ENCODE measurements around the gene PRDM13.
A peak's percentile ranks its signal among the peaks of the same experiment; 100 is the strongest.

Gene PRDM13

GRCh38 chr6:99604166-99605073 is 2.2 kb upstream of the PRDM13 start:
- Histone ChIP-seq H3K9me3 (ENCODE audit: control insufficient read depth, low read length) (no peaks in the 10 kb centered on the region), H3K36me3 (ENCODE audit: control insufficient read depth, insufficient read depth, low read length) (no peaks in the 10 kb centered on the region), H3K27ac (ENCODE audit: low read depth, low read length, severe bottlenecking) (no peak overlapping the region), H3K4me3 (ENCODE audit: extremely low read depth, insufficient read depth, low read length, poor library complexity, severe bottlenecking) (no peak overlapping the region), H3K4me1 (ENCODE audit: control insufficient read depth, insufficient read depth, low read length, poor library complexity, severe bottlenecking) (no peaks in the 10 kb centered on the region)
- WGBS, 2 experiments (ENCODE audit: insufficient coverage in 2 of 2), result 4 to 7% methylated on average over 26 to 27 of the region's 31 CpGs

- no peaks in the 10 kb centered on the region for H3K9me3 ChIP-seq (ENCODE audit: control insufficient read depth, low read length)
- 0 to 9% methylated on average over 6 to 17 of the region's 20 CpGs for WGBS, 2 experiments (ENCODE audit: insufficient coverage in 2 of 2)
- no peaks in the 10 kb centered on the region for H3K36me3 ChIP-seq (ENCODE audit: control insufficient read depth, insufficient read depth, low read length)
- no peak overlapping the region for H3K4me3 ChIP-seq (ENCODE audit: extremely low read depth, insufficient read depth, low read length, poor library complexity, severe bottlenecking)
- H3K27ac ChIP-seq (ENCODE audit: low read depth, low read length, severe bottlenecking), result no peak overlapping the region
- no peaks in the 10 kb centered on the region for H3K4me1 ChIP-seq (ENCODE audit: control insufficient read depth, insufficient read depth, low read length, poor library complexity, severe bottlenecking)
Observed at GRCh38 chr6:99605074-99605734, 1.4 kb upstream of the PRDM13 start.

- WGBS, 2 experiments (ENCODE audit: insufficient coverage in 2 of 2), result 2 to 7% methylated on average over 7 to 15 of the region's 16 CpGs
- Histone ChIP-seq H3K27ac (ENCODE audit: low read depth, low read length, severe bottlenecking) (no peak overlapping the region), H3K4me3 (ENCODE audit: extremely low read depth, insufficient read depth, low read length, poor library complexity, severe bottlenecking) (no peak overlapping the region)
Observed at GRCh38 chr6:99605911-99606655, 550 bp upstream of the PRDM13 start.

GRCh38 chr6:99607416-99608036 is 893 bp downstream of the PRDM13 start:
- H3K4me1 ChIP-seq (ENCODE audit: control insufficient read depth, insufficient read depth, low read length, poor library complexity, severe bottlenecking), result no peaks in the 10 kb centered on the region
- H3K36me3 ChIP-seq (ENCODE audit: control insufficient read depth, insufficient read depth, low read length), result no peaks in the 10 kb centered on the region
- no peaks in the 10 kb centered on the region for H3K9me3 ChIP-seq (ENCODE audit: control insufficient read depth, low read length)
- H3K4me3 ChIP-seq (ENCODE audit: extremely low read depth, insufficient read depth, low read length, poor library complexity, severe bottlenecking), result no peak overlapping the region
- H3K27ac ChIP-seq (ENCODE audit: low read depth, low read length, severe bottlenecking), result no peak overlapping the region
- WGBS, 2 experiments (ENCODE audit: insufficient coverage in 2 of 2), result 2 to 3% methylated on average over 14 to 21 of the region's 34 CpGs

More at GRCh38 chr6:99605911-99606655, 550 bp upstream of the PRDM13 start:
- no peaks in the 10 kb centered on the region for H3K9me3 ChIP-seq (ENCODE audit: control insufficient read depth, low read length)
- no peaks in the 10 kb centered on the region for H3K36me3 ChIP-seq (ENCODE audit: control insufficient read depth, insufficient read depth, low read length)
- no peaks in the 10 kb centered on the region for H3K4me1 ChIP-seq (ENCODE audit: control insufficient read depth, insufficient read depth, low read length, poor library complexity, severe bottlenecking)

- no peak overlapping the region for H3K27ac ChIP-seq (ENCODE audit: low read depth, low read length, severe bottlenecking)
- H3K9me3 ChIP-seq (ENCODE audit: control insufficient read depth, low read length), result no peaks in the 10 kb centered on the region
- WGBS, 2 experiments (ENCODE audit: insufficient coverage in 2 of 2), result 1 to 2% methylated on average over 15 to 21 of the region's 29 CpGs
- peaks cover 6% of the 10 kb centered on the region for H3K4me1 ChIP-seq (ENCODE audit: control insufficient read depth, insufficient read depth, low read length, poor library complexity, severe bottlenecking)
- H3K4me3 ChIP-seq (ENCODE audit: extremely low read depth, insufficient read depth, low read length, poor library complexity, severe bottlenecking), result no peak overlapping the region
- H3K36me3 ChIP-seq (ENCODE audit: control insufficient read depth, insufficient read depth, low read length), result no peaks in the 10 kb centered on the region
Observed at GRCh38 chr6:99608059-99608885, 1.6 kb downstream of the PRDM13 start.

GRCh38 chr6:99608886-99609482 is 2.4 kb downstream of the PRDM13 start:
- Histone ChIP-seq H3K36me3 (ENCODE audit: control insufficient read depth, insufficient read depth, low read length) (no peaks in the 10 kb centered on the region), H3K4me1 (ENCODE audit: control insufficient read depth, insufficient read depth, low read length, poor library complexity, severe bottlenecking) (peaks cover 6% of the 10 kb centered on the region), H3K27ac (ENCODE audit: low read depth, low read length, severe bottlenecking) (no peak overlapping the region), H3K4me3 (ENCODE audit: extremely low read depth, insufficient read depth, low read length, poor library complexity, severe bottlenecking) (no peak overlapping the region), H3K9me3 (ENCODE audit: control insufficient read depth, low read length) (no peaks in the 10 kb centered on the region)
- WGBS, 2 experiments (ENCODE audit: insufficient coverage in 2 of 2), result 6 to 11% methylated on average over 13 to 15 of the region's 24 CpGs

- WGBS, 2 experiments (ENCODE audit: insufficient coverage in 2 of 2), result 71% methylated on average over 1 of the region's 2 CpGs; no CpG with 5 or more reads in 1 of the 2 experiments
- H3K9me3 ChIP-seq (ENCODE audit: control insufficient read depth, low read length), result no peaks in the 10 kb centered on the region
- H3K36me3 ChIP-seq (ENCODE audit: control insufficient read depth, insufficient read depth, low read length), result no peaks in the 10 kb centered on the region
- H3K4me3 ChIP-seq (ENCODE audit: extremely low read depth, insufficient read depth, low read length, poor library complexity, severe bottlenecking), result no peak overlapping the region
- H3K27ac ChIP-seq (ENCODE audit: low read depth, low read length, severe bottlenecking), result no peak overlapping the region
- peaks cover 6% of the 10 kb centered on the region for H3K4me1 ChIP-seq (ENCODE audit: control insufficient read depth, insufficient read depth, low read length, poor library complexity, severe bottlenecking)
Observed at GRCh38 chr6:99609905-99610489, 3.4 kb downstream of the PRDM13 start.

- peaks cover 6% of the 10 kb centered on the region for H3K4me1 ChIP-seq (ENCODE audit: control insufficient read depth, insufficient read depth, low read length, poor library complexity, severe bottlenecking)
- H3K9me3 ChIP-seq (ENCODE audit: control insufficient read depth, low read length), result no peaks in the 10 kb centered on the region
- no peaks in the 10 kb centered on the region for H3K36me3 ChIP-seq (ENCODE audit: control insufficient read depth, insufficient read depth, low read length)
- no CpG with 5 or more reads among the region's 3 CpGs for WGBS, 2 experiments (ENCODE audit: insufficient coverage in 2 of 2)
- H3K27ac ChIP-seq (ENCODE audit: low read depth, low read length, severe bottlenecking), result no peak overlapping the region
- H3K4me3 ChIP-seq (ENCODE audit: extremely low read depth, insufficient read depth, low read length, poor library complexity, severe bottlenecking), result no peak overlapping the region
Observed at GRCh38 chr6:99611148-99611547, 4.5 kb downstream of the PRDM13 start.

- H3K36me3 ChIP-seq (ENCODE audit: control insufficient read depth, insufficient read depth, low read length), result no peaks in the 10 kb centered on the region
- H3K4me1 ChIP-seq (ENCODE audit: control insufficient read depth, insufficient read depth, low read length, poor library complexity, severe bottlenecking), result peaks cover 6% of the 10 kb centered on the region
- H3K9me3 ChIP-seq (ENCODE audit: control insufficient read depth, low read length), result no peaks in the 10 kb centered on the region
- peak overlapping the region; percentile 28 for H3K4me3 ChIP-seq (ENCODE audit: extremely low read depth, insufficient read depth, low read length, poor library complexity, severe bottlenecking)
- 4 to 6% methylated on average over 47 to 55 of the region's 56 CpGs for WGBS, 2 experiments (ENCODE audit: insufficient coverage in 2 of 2)
- no peak overlapping the region for H3K27ac ChIP-seq (ENCODE audit: low read depth, low read length, severe bottlenecking)
Observed at GRCh38 chr6:99612551-99613408, 6.1 kb downstream of the PRDM13 start.

Measured in mesodermal cell (in vitro differentiated cells).